HG03060 (cell line): Measurements from ENCODE around the gene ZBTB2.
"Not testable (repeated sequence)": the region's sequence is repeated elsewhere in the genome, so short reads cannot be mapped to it uniquely, and the experiment has no call there.

ENCODE experiments used
- ATAC-seq: cut with Tn5 transposase; IDR thresholded peaks from one replicate; pipeline ENCODE4 v1.9.1; 2021; ENCODE audit warnings: low read depth, moderate number of reproducible peaks; ENCODE audit not compliant: unreplicated experiment

Gene ZBTB2

DNA sequence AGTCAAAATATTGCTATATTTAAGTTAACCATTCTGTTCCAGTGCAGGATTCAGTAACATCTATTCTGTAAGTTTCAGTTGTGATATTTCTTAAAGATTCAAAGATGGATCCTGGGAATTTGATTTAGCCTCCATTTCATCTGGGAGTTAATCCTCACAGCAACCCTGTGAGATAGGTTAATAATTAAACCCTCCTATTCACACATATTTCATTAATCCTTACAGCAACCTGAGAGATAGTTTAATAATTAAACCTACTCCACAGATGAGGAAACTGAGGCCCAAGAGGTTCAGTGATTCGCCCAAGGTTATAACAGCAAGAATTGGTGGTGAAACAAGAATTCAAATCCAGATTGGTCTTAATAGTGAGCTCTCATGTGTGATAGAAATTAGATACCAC is 10.9 kb upstream of the ZBTB2 start:
- no peak for ATAC-seq

DNA sequence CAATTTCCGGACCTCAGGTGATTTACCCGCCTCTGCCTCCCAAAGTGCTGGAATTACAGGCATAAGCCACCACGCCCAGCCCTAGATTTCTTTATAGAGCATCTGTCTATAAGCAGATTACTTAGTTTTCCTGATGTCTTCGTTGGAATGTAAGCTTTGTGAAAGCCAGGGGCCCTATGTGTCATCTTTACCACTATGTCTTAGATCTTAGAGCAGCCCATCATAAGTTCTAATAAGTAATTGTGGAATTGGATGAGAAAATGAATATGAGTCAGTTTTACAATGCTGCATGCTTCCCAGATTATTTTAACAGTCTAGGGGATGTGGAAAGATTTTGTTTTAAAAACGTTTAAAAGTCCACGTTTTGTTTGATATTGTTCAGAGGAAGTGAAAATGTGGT is 9.1 kb upstream of the ZBTB2 start:
- ATAC-seq, result no peak

DNA sequence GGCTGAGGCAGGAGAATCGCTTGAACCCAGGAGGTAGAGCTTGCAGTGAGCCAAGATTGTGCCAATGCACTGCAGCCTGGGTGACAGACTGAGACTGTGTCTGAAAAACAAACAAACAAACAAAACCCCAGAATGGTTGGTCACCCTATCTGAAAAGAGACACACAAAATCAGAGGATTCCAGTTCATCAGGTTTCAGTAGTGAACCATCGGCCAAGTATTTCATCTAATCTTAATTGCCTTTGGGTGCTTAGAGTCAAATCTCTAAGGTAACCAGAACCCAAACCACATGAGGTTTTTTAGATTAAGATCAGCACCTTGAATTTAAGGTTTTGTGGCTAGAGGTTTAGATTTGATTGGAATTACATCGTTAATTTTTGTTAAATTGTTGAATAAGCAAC is 8.3 kb upstream of the ZBTB2 start:
- ATAC-seq, result no peak

DNA sequence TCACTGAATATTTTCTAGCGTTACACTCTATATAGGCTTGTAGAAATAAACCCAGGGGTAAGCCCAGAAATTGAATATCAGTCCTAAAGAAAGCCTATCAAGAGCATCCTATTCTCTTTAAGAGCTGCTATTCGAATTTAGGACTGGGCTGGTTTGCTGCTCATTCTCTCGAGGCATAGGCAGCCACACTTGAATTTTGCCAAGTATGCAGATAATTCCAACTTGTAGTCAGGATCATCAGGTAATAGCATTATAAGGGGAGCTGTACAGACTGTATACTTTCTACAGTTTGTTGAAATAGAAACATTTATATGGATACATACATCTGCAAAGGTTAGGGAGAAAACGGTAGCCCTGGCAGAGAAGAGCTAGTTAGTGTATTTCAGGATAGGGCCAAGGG is 2.1 kb upstream of the ZBTB2 start:
- no peak for ATAC-seq

DNA sequence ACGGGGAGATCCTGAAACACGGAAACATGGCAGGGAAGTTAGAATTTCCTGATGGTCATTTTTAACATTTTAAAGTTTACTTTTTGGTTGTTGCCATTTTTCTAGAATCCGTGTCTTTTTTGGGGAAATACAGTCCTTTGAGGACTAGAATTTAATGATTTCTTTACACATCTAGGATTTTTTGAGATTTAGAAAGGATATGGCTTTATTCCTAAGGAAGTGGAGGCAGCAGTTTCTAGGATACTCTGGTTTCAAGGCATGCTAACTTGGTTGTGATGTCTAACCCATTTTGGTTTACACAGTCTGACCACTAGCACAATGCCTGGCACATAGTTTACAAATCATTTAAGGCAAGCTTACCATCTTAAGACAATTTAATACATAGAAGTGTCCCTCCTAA is 1.1 kb upstream of the ZBTB2 start:
- ATAC-seq, result no peak

DNA sequence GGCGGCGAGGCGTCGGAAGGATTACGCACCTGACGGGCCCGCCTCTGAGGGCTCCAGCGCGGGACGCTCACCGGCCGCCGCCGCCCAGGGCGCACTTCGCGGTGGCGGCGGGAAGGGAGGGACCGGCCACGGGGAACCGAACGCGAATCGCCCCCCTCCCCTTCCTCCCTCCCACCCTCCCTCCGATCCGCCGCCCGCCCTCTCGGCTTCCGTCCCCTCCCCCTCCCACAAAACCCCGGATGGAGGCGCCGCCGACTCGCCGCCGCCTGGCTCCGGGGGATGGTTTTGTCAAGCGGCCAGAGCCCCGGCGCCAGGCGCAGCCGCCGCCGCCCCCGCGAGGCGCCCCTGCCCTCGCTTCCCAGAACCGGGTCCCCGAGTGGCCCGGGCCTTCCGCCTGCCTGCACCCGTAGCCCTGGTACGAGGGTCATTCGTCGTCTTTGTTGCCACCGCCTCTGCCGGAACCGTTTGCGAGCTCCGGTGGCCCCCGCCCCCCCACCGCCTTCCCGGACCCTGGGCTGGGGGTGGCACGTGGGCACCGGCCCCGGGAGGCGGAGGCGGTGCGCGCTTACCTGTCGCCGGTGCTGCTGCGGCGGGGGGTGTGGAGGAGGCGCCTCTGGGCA is 398 bp downstream of the ZBTB2 start:
- no peak for ATAC-seq

DNA sequence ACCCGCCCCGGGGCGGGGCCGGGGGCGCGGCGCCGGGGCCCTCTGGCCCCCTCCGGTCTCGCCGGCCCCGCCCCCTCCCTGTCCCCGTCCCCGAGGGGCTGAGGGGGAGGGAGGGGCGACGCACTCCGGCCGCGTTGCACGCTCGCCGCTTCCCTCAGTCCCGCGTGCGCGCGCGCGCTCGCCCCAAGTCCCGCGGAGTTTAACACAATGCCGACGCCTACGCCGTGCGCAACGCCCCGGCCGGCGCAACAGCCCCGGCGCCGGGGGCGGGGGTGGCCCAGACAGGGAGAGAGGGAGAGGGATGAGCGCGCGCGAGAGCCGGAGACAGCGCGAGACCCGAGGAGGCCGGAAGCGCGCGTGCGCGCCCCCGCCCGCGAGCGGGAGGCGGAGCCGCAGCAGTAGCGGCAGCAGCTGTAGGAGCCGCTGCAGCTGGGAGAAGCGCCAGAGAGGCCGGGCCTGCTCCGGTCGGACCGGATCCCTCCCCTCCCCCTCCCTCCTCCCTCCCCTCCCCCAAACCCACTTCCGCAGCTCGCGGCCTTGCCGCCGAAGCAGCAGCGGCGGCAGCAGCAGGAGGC is 996 bp downstream of the ZBTB2 start:
- ATAC-seq, result peak; percentile 76

DNA sequence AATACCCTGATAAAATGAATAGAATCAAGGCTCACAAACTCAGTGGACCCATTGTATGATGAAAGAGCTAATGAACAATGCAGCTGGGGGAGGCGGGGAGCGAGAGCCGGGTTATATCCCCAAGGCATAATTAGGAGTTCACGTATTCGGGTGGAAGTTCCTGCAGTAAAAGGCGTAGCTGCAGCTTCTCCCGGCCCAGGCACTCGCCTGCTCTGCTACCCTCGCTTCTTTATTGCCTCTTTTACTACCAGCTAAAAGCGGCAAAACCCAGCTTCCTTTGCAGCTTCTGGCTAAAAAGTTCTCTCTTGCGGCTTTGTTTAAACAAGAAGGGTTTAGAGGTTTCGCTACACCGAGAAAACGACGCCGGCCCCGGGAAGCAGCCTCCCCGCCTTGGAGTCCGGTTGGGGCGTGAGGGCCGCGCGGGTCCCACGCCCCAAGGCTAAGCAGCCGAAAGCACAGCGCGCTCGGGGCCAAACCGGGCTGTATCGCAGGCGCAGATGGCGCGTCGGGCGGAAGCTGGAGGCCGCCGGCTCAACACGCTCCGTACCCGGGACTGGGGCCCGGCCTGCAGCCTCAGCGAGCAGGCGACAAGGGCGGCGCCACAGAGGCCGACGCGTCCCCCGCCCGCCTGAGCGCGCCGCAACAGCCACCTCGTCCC is 1.6 kb downstream of the ZBTB2 start:
- peak; percentile 29 for ATAC-seq

DNA sequence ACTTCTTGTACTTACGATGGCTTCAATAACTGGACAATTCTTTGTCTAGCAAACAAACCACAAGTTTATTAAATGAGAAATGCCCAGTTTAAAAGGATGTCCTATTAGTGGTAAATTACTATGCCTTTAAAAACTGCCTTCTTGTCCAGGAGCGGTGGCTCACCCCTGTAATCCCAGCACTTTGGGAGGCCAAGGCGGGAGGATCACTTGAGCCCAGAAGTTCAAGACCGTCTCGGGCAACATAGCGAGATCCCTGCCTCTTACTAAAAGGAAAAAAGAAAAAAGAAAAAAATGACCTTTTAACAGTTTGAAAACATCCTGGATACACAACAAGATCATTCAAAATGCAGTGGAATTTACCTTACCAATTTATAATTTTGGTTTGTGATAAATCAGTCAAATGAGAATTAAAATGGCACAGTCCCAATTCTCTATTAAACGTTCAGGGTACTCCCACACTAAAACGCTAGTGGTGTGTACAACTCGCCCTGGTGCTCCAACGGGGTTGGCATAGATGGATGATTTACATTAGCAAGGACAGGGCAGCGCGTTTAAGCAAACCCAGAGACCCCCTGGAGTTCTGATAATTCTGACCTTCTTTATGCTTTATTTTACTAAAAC is 2.3 kb downstream of the ZBTB2 start:
- no peak for ATAC-seq

DNA sequence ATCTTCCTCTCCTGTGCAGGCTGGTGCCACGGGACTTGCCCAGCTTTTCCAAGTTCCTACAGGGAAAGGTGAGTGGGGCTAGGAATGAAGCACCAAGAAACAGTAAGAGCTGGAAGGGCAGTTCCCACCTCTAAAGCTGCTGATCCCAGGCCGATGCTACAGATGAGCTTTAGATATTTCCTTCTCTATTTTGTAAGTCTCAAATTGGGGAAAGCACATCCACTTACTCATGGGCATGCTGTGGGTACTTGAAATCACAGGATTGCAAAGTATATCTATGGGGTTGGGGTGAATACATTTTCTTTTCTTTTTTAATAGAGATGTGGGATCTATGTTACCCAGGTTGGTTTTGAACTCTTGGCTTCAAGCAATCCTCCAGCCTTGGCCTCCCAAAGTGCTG is 3.1 kb downstream of the ZBTB2 start:
- no peak for ATAC-seq

DNA sequence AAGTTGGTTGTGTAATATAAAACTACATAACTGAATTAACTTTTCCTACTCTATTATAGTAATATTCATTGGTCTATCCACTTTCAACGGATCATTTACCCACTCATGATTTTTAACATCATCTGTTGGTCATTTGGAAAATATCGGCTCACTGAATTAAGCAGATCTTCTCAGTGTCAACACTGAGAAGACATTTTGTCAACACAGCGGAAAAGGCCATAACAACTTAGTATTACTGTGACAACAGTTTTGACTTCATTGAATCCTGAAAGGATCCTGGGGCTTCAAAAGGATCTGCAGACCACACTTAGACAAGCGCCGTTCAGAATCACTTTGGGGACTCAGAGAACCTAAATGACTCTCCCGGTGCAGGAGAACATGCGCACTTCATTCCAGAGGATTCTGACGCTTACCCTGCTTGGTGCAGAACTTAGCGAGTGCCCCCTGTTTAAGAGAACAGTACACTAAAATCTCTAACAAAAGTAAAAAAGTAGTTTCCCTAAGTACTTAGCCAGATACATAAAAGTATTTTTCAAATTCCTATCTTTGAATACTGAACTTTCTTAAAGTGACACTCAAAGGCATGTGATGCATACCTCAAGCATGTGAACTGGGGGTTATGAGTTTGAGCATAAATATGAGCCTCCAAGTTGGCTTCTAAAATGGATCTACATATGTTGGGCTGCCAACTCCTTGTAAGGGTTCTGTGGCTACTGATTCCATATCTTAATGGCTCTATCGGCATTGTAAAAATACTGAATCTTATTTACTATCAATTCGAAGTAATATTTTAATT is 4.0 kb downstream of the ZBTB2 start:
- no peak for ATAC-seq

DNA sequence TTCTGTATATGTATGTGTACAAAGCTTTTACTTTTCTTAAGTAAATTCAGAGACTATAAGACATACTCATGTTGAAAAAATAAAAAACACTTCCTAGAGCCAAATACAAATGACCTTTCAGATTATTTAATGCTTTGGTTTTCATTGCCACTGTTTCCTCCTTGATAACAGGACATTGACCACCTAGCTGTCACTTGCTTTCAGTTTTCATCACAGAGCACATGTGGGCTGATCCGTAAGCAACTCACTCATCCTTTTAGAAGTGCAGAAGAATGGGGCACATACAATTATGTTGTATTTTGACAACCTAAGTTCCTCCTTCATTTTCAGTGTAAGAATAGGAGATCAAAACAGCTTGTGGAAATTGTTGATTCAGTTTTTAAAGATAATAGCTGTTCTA is 6.2 kb downstream of the ZBTB2 start:
- ATAC-seq, result no peak

DNA sequence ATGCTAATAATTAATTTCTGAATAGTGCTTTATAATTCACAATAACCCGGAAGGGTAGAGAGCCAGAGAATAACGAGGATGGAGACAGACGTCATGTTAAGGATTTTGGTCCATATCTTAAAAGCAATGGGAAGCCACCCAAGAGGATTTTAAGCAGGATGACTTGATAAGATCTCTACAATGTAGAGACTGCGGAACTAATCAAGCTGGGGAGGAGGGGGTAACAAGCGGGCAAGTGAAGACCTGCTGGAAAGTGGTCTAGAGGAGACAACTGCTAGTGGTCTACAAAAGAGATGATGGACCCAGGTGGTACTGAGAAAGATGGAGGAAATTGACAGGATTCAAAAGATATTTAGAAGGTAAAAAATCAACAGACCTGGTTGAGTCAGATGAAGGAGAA is 7.2 kb downstream of the ZBTB2 start:
- no peak for ATAC-seq

DNA sequence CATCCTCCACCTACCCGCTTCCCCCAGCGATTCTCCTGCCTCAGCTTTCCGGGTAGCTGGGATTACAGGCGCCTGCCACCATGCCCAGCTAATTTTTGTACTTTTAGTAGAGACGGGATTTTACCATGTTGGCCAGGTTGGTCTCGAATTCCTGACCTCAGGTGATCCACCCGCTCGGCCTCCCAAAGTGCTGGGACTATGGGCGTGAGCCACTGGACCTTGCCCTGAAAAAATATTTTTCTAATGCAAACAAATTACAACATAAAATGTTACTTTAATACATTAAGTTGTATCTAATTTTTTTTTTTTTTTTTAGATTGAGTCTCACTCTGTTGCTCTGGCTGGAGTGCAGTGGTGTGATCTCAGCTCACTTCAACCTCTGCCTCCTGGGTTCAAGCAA is 8.7 kb downstream of the ZBTB2 start:
- ATAC-seq, result not testable (repeated sequence)

DNA sequence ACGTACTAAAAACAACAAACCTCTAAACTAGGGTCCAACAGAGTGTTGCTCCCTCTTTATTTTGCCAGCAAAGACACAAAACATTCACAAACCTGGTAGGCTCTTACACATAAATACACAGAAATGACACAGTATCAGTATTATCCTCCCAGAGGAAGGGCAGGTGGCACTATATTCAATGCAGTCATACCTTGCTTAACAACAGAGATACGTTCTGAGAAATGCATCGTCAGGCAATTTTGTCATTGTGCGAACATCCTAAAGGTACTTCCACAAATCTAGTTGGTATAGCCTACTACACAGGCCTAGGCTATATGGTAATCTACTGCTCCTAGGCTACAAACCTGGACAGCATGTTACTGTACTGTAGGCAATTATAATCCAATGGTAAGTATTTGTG is 9.6 kb downstream of the ZBTB2 start:
- ATAC-seq, result no peak

DNA sequence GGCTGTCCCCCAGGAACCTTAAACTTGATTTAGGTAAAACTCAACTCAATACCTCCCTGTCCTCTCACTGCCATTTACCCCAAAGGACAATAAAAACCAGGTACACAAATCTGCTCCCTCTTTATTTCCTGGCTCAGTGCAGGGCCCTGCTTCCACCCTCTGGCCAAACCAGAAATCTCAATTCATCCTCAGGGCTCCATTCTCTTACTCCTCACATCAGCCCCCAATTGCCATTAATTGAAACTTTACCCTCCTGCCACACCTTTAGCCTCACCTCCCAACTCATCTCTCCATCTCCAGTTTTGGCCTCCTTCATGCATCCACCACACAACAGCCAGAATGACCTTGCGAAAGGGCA is 10.5 kb downstream of the ZBTB2 start:
- no peak for ATAC-seq

DNA sequence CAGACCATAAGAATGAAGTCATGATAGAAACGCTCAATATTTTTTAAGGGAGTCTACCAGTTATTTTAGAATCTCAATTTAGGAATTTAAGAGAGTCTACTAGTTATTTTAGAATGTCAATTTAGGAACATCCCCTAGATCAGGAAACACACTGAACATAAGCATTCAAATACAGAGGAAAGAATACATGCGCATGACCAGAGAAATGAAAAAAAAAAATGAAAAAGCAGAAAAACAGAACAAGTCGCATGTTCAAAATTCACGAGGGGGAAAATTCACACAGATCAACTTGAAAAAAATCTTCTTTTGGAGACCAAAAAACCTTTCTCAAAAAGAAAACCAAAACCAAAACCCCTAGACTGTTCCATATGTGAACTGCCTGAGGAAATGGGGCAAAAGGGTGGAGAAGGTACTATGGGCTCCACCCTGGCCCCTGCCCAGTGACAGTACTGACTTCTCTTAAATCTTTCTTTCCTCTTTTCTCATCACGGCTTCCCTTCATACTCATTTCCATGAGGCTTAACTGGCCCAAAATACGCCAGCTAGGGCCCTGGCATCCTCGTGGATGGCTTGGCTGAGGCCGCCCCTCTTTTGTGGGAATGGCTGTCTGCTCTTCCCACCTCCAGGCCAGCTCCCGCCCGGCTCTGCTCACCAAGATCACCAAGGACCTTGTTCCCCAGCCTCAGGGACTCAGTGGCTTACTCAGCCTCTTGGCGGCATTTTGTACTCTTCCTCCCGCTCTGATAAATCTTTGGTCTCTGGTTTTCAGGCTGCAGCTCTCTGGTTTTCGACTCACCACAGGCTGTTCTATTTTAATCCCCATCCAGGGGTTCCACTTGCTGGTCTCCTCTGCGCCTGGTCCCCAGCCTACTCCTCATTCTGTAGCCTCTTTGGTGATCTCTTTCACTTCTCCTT is 11.2 kb downstream of the ZBTB2 start:
- no peak for ATAC-seq

DNA sequence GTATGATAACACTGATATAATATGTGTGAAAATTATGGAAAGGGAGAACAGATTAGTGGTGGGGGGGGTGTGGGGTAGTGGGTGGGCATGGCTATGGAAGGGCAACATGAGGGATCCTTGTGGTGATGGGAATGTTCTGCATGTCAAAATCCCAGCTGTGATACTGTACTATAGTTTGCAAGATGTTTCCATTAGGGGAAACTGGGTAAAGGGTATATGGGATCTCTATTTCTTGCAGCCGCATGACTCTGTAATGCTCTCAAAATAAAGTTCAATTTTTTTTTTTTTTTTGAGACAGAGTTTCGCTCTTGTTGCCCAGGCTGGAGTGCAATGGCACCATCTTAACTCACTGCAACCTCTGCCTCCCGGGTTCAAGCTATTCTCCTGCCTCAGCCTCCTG is 14.3 kb downstream of the ZBTB2 start:
- ATAC-seq, result no peak

DNA sequence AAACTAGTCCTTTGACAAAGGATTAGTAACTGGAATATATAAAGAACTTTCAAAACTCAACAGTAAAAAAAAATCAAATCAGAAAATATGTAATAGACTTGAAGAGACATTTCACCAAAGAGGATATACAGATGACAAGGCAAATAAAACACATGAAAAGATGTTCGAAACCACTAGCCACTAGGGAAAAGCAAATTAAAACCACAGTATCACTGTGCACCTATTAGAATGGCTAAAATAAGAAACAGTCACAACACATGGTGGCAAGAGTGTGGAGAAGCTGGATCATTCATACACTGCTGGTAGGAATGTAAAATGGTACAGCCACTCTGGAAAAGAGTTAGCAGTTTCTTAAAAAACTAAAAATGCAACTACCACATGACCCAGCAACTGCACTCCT is 14.9 kb downstream of the ZBTB2 start:
- ATAC-seq, result no peak

DNA sequence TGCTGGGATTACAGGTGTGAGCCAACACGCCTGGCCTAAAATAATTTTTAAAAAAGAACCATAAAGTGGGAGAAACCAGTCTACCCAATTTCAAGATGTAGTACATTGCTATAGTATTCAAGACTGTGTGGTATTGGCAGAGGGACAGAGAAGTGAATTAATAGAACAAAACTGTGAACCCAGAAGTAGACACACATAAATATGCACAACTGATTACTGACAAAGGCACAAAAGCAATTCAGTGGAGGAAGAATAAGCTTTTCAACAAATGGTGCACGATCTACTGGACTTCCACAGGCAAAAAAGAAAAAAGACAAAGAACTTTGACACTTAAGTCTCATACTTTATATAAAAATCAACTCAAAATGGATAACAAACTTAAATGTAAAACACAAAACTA is 15.5 kb downstream of the ZBTB2 start:
- no peak for ATAC-seq
